Activated T-cell treated with anti-CD3 and anti-CD28 coated beads, Interleukin-2, amount 50 U/mL, for 72 hours (primary cell): ENCODE results near the gene MROH2A. TPM values are rescaled to one million over a fixed set of nuclear protein-coding genes. Genes with fewer than 3 reads are reported as not detected.
"Not testable (repeated sequence)": the region's sequence is repeated elsewhere in the genome, so short reads cannot be mapped to it uniquely, and the experiment has no call there.

Experiments used
- ATAC-seq, 2 donors: fragments of 150-1000 bp; cut with Tn5 transposase; replicated peaks in 1 of 2; 2 replicates each; pipeline ENCODE4 v1.10.0; 2021; ENCODE audit warnings: moderate library complexity in 2 of 2, mild to moderate bottlenecking in 1 of 2
- DNase-seq, 2 donors: peaks; one replicate each; pipeline ENCODE4 v3.0.0; 2021 to 2022; ENCODE audit warnings: mixed read lengths in 1 of 2
- H3K27ac Mint-ChIP-seq: one replicate; pipeline ENCODE4 v1.8.0; 2022; ENCODE audit warnings: mild to moderate bottlenecking, moderate library complexity, mixed read lengths
- H3K27me3 Mint-ChIP-seq: one replicate; pipeline ENCODE4 v1.8.0; 2022; ENCODE audit warnings: low read depth, mixed read lengths
- H3K36me3 Mint-ChIP-seq, 2 donors: one replicate each; pipeline ENCODE4 v1.8.0; 2022; ENCODE audit warnings: mixed read lengths in 2 of 2, mild to moderate bottlenecking in 1 of 2; ENCODE audit not compliant: insufficient read depth in 2 of 2
- H3K4me1 Mint-ChIP-seq: one replicate; pipeline ENCODE4 v1.8.0; 2022; ENCODE audit warnings: low read depth, mixed read lengths
- H3K4me3 Mint-ChIP-seq, 2 donors: one replicate each; pipeline ENCODE4 v1.8.0; 2022; ENCODE audit warnings: mild to moderate bottlenecking in 2 of 2, mixed read lengths in 2 of 2, moderate library complexity in 2 of 2
- H3K9me3 Mint-ChIP-seq, 2 donors: one replicate each; pipeline ENCODE4 v1.8.0; 2022; ENCODE audit warnings: mixed read lengths in 2 of 2
- total RNA-seq, 2 donors: library from RNA; stranded (reverse); gene quantifications; one replicate each; pipeline ENCODE4 v1.2.3, GENCODE V29; 2022

MROH2A gene
- total RNA-seq, 2 donors from 2014 or later = not detected

GRCh38 chr2:233856184-233856583, 78.1 kb downstream of the MROH2A start:
- peaks cover 7 to 21% of the 10 kb centered on the region in 2 donors for H3K36me3 Mint-ChIP-seq
- no peak for ATAC-seq
- no peak for DNase-seq
- H3K4me3 Mint-ChIP-seq = no peak overlapping the region
- H3K27me3 Mint-ChIP-seq = no peaks in the 10 kb centered on the region
- H3K27ac Mint-ChIP-seq = no peak overlapping the region
- peaks cover 36% of the 10 kb centered on the region for H3K4me1 Mint-ChIP-seq
- no peaks in the 10 kb centered on the region for H3K9me3 Mint-ChIP-seq

GRCh38 chr2:233857511-233858141, 79.5 kb downstream of the MROH2A start:
- Mint-ChIP-seq H3K9me3 (no peaks in the 10 kb centered on the region), H3K36me3 (peaks cover 6 to 10% of the 10 kb centered on the region in 2 donors), H3K27me3 (no peaks in the 10 kb centered on the region), H3K4me3 (no peak overlapping the region), H3K4me1 (peaks cover 24% of the 10 kb centered on the region), H3K27ac (no peak overlapping the region)
- ATAC-seq (no peak), DNase-seq (peak; percentile 56 to 66)

- Mint-ChIP-seq H3K4me1 (peaks cover 17% of the 10 kb centered on the region), H3K27me3 (no peaks in the 10 kb centered on the region), H3K4me3 (no peak overlapping the region), H3K9me3 (no peaks in the 10 kb centered on the region), H3K36me3 (peaks cover 3 to 6% of the 10 kb centered on the region in 2 donors), H3K27ac (no peak overlapping the region)
- DNase-seq (no peak), ATAC-seq (no peak)
These were observed 80.2 kb downstream of the MROH2A start for GRCh38 chr2:233858331-233858730.

- Mint-ChIP-seq H3K36me3 (peaks cover 2 to 8% of the 10 kb centered on the region in 2 donors), H3K27me3 (no peaks in the 10 kb centered on the region), H3K27ac (no peak overlapping the region), H3K4me1 (peaks cover 11% of the 10 kb centered on the region), H3K9me3 (peaks cover 0 to 2% of the 10 kb centered on the region in 2 donors), H3K4me3 (no peak overlapping the region)
- DNase-seq (no peak), ATAC-seq (no peak)
These were observed 84.2 kb downstream of the MROH2A start for GRCh38 chr2:233862261-233862768.

- DNase-seq = no peak
- Mint-ChIP-seq H3K27ac (no peak overlapping the region), H3K4me1 (peaks cover 21% of the 10 kb centered on the region), H3K9me3 (peaks cover 6% of the 10 kb centered on the region in 2 donors), H3K4me3 (no peak overlapping the region), H3K27me3 (peaks cover 7% of the 10 kb centered on the region), H3K36me3 (peaks cover 8 to 21% of the 10 kb centered on the region in 2 donors)
- no peak for ATAC-seq
These were observed 87.7 kb downstream of the MROH2A start for GRCh38 chr2:233865838-233866237.

GRCh38 chr2:233866479-233866878, 88.3 kb downstream of the MROH2A start:
- Mint-ChIP-seq H3K36me3 (peaks cover 8 to 21% of the 10 kb centered on the region in 2 donors), H3K27ac (no peak overlapping the region), H3K27me3 (peaks cover 7% of the 10 kb centered on the region), H3K4me1 (peaks cover 21% of the 10 kb centered on the region), H3K4me3 (no peak overlapping the region), H3K9me3 (peaks cover 6% of the 10 kb centered on the region in 2 donors)
- DNase-seq (no peak), ATAC-seq (no peak)

- Mint-ChIP-seq H3K27me3 (peaks cover 7% of the 10 kb centered on the region), H3K9me3 (peaks cover 6% of the 10 kb centered on the region in 2 donors), H3K27ac (peak within 1 kb of the TSS; percentile 96), H3K36me3 (peaks cover 8 to 19% of the 10 kb centered on the region in 2 donors), H3K4me3 (peak within 1 kb of the TSS; percentile 90 to 92), H3K4me1 (peaks cover 21% of the 10 kb centered on the region)
- ATAC-seq (peak; percentile 83 to 84), DNase-seq (peak; percentile 61 to 73)
These were observed 89.9 kb downstream of the MROH2A start, which contains the start of gene MSL3B for GRCh38 chr2:233867993-233868532. TSS of gene MSL3B (minus strand) at chr2:233868386.

GRCh38 chr2:233871432-233871831, 93.3 kb downstream of the MROH2A start:
- DNase-seq (no peak), ATAC-seq (no peak)
- peaks cover 7% of the 10 kb centered on the region for H3K27me3 Mint-ChIP-seq
- H3K36me3 Mint-ChIP-seq = peaks cover 6 to 19% of the 10 kb centered on the region in 2 donors
- H3K4me1 Mint-ChIP-seq = peaks cover 16% of the 10 kb centered on the region
- no peak overlapping the region for H3K4me3 Mint-ChIP-seq
- peaks cover 6% of the 10 kb centered on the region in 2 donors for H3K9me3 Mint-ChIP-seq
- no peak overlapping the region for H3K27ac Mint-ChIP-seq

GRCh38 chr2:233872125-233872524, 94.0 kb downstream of the MROH2A start:
- not testable (repeated sequence) for ATAC-seq, DNase-seq, H3K4me3 Mint-ChIP-seq, H3K9me3 Mint-ChIP-seq, H3K27me3 Mint-ChIP-seq
- H3K4me1 Mint-ChIP-seq = peaks cover 12% of the 10 kb centered on the region
- H3K36me3 Mint-ChIP-seq = peaks cover 6 to 15% of the 10 kb centered on the region in 2 donors
- H3K27ac Mint-ChIP-seq = peak overlapping the region; percentile 44

- Mint-ChIP-seq H3K27ac (no peak overlapping the region), H3K36me3 (peaks cover 10 to 19% of the 10 kb centered on the region in 2 donors), H3K27me3 (peaks cover 21% of the 10 kb centered on the region), H3K4me3 (no peak overlapping the region), H3K9me3 (peaks cover 10 to 17% of the 10 kb centered on the region in 2 donors), H3K4me1 (no peaks in the 10 kb centered on the region)
- DNase-seq (no peak), ATAC-seq (no peak)
These were observed 104.2 kb downstream of the MROH2A start for GRCh38 chr2:233882353-233882752.

Other genes starting within 250 kb of the MROH2A start
- 10 to 100 TPM; 14.7 to 19.6 TPM for gene USP40, start 211.5 kb upstream of the MROH2A start, total RNA-seq
- gene UGT1A8, start 160.7 kb upstream of the MROH2A start, total RNA-seq = not detected
- gene UGT1A10, start 141.9 kb upstream of the MROH2A start, total RNA-seq = not detected
- gene UGT1A9, start 106.4 kb upstream of the MROH2A start, total RNA-seq = not detected
- gene UGT1A7, start 96.4 kb upstream of the MROH2A start, total RNA-seq = not detected
- gene UGT1A6, start 85.4 kb upstream of the MROH2A start, total RNA-seq = not detected
- not detected for gene UGT1A5, start 65.4 kb upstream of the MROH2A start, total RNA-seq
- gene UGT1A4, start 59.6 kb upstream of the MROH2A start, total RNA-seq = not detected
- not detected for gene UGT1A3, start 49.3 kb upstream of the MROH2A start, total RNA-seq
- gene UGT1A1, start 18.1 kb upstream of the MROH2A start, total RNA-seq = not detected
- gene HJURP, start 76.2 kb downstream of the MROH2A start, total RNA-seq = 10 to 100 TPM; 84.3 to 93.5 TPM
- not detected for gene TRPM8, start 139.0 kb downstream of the MROH2A start, total RNA-seq